Sigmoid colon (tissue), 7 donors: Measurements from ENCODE around the gene DDX1. TPM values are rescaled to one million over a fixed set of nuclear protein-coding genes. Genes with fewer than 3 reads are reported as not detected.

Experiments used
- DNase-seq: peaks from one replicate; pipeline ENCODE4 v3.0.0-alpha.2; 2019
- H3K27ac ChIP-seq, 4 donors: fragments of 200-600 bp; sonication (generic); one replicate each; pipeline ENCODE4 v1.5.1; 2016 to 2019; ENCODE audit warnings: mild to moderate bottlenecking in 1 of 4
- H3K27me3 ChIP-seq, 3 donors: fragments of 200-600 bp; sonication (generic); one replicate each; pipeline ENCODE4 v1.5.1; 2019; ENCODE audit warnings: mild to moderate bottlenecking in 1 of 3
- H3K36me3 ChIP-seq, 4 donors: fragments of 200-600 bp; sonication (generic); one replicate each; pipeline ENCODE4 v1.5.1; 2016 to 2019
- H3K4me1 ChIP-seq, 4 donors: fragments of 200-600 bp; sonication (generic); one replicate each; pipeline ENCODE4 v1.5.1; 2017 to 2019
- H3K4me3 ChIP-seq, 4 donors: fragments of 200-600 bp; sonication (generic); one replicate each; pipeline ENCODE4 v1.5.1; 2017 to 2019; ENCODE audit warnings: mild to moderate bottlenecking in 2 of 4, moderate library complexity in 1 of 4
- H3K9me3 ChIP-seq, 4 donors: fragments of 200-600 bp in 3 of 4; sonication (generic) in 3 of 4; one replicate each; pipeline versions ENCODE4 v1.5.1 to v1.6.1; 2013 to 2019
- CTCF ChIP-seq, 4 experiments: fragments of 450-650 bp in 3 of 4; fragments of 200-600 bp in 1 of 4; IDR thresholded peaks; one replicate each; pipeline ENCODE4 v1.5.1; 2016 to 2019; ENCODE audit warnings: antibody characterized with exemption in 4 of 4, mild to moderate bottlenecking in 3 of 4, moderate library complexity in 2 of 4
- EP300 ChIP-seq, 4 donors: sonication (generic); formaldehyde crosslinking; IDR thresholded peaks; one replicate each; pipeline ENCODE4 v1.6.1; 2017; ENCODE audit warnings: antibody characterized with exemption in 4 of 4
- POLR2A ChIP-seq, 2 donors: fragments of 450-650 bp; IDR thresholded peaks; one replicate each; pipeline ENCODE4 v1.6.1; 2016; ENCODE audit warnings: antibody characterized with exemption in 2 of 2, mild to moderate bottlenecking in 2 of 2, moderate library complexity in 2 of 2
- POLR2AphosphoS5 ChIP-seq, 4 donors: sonication (generic); formaldehyde crosslinking; IDR thresholded peaks; one replicate each; pipeline ENCODE4 v1.6.1; 2017; ENCODE audit warnings: antibody characterized with exemption in 4 of 4
- WGBS, 2 donors: extraction: QIAGEN DNeasy Blood & Tissue Kit; methylation state at CpG; one replicate each; pipeline ENCODE4 v1.1.7; 2013; 5-methylcytosine and 5-hydroxymethylcytosine counted together
- intact Hi-C: fragments of 100-400 bp; cut with DNase I; formaldehyde crosslinking; loops from one replicate; pipeline ENCODE4 v1.15.1; 2023
- polyA plus RNA-seq, 3 donors: library from polyadenylated mRNA; stranded (reverse); fragments of 200-250 nt; gene quantifications; one replicate each; pipeline ENCODE4 v1.2.3, GENCODE V29; 2013
- total RNA-seq, 4 donors: library from RNA; depleted of rRNA; stranded (reverse); fragments of >200 nt; gene quantifications; one replicate each; pipeline ENCODE4 v1.1.0, GENCODE V29; 2016
- donor health status: healthy with polysubstance abuse.
- donor health status: Bipolar disorder and iron deficiency.
- donor health status: healthy.

DDX1 gene
- total and polyA plus RNA-seq, 7 donors, result 59.2 to 104 (median 67.9) TPM

- Histone ChIP-seq H3K27ac (no peak overlapping the region), H3K9me3 (no peaks in the 10 kb centered on the region), H3K36me3 (no peaks in the 10 kb centered on the region), H3K27me3 (no peaks in the 10 kb centered on the region), H3K4me1 (no peaks in the 10 kb centered on the region), H3K4me3 (no peak overlapping the region)
- TF ChIP-seq POLR2AphosphoS5 (IDR thresholded peaks at IDR 0.05) (no peak), POLR2A (IDR thresholded peaks at IDR 0.05) (no peak), CTCF (IDR thresholded peaks at IDR 0.05) (no peak), EP300 (IDR thresholded peaks at IDR 0.05) (no peak)
- intact Hi-C loops, result no loop called here
- WGBS, 2 donors, result 68 to 85% methylated on average over 16 of the region's 16 CpGs
- no peak for DNase-seq
Observed at GRCh38 chr2:15666861-15667808, 75.5 kb downstream of the DDX1 start.

GRCh38 chr2:15667809-15668556, 76.3 kb downstream of the DDX1 start:
- Histone ChIP-seq H3K27ac (no peak overlapping the region), H3K27me3 (no peaks in the 10 kb centered on the region), H3K4me1 (no peaks in the 10 kb centered on the region), H3K36me3 (no peaks in the 10 kb centered on the region), H3K4me3 (no peak overlapping the region), H3K9me3 (no peaks in the 10 kb centered on the region)
- intact Hi-C loops, result no loop called here
- TF ChIP-seq POLR2A (IDR thresholded peaks at IDR 0.05), result no peak
- no peak for TF ChIP-seq EP300 (IDR thresholded peaks at IDR 0.05)
- no peak for TF ChIP-seq CTCF (IDR thresholded peaks at IDR 0.05)
- no peak for TF ChIP-seq POLR2AphosphoS5 (IDR thresholded peaks at IDR 0.05)
- DNase-seq, result no peak
- 88 to 91% methylated on average over 4 of the region's 4 CpGs for WGBS, 2 donors

DNA sequence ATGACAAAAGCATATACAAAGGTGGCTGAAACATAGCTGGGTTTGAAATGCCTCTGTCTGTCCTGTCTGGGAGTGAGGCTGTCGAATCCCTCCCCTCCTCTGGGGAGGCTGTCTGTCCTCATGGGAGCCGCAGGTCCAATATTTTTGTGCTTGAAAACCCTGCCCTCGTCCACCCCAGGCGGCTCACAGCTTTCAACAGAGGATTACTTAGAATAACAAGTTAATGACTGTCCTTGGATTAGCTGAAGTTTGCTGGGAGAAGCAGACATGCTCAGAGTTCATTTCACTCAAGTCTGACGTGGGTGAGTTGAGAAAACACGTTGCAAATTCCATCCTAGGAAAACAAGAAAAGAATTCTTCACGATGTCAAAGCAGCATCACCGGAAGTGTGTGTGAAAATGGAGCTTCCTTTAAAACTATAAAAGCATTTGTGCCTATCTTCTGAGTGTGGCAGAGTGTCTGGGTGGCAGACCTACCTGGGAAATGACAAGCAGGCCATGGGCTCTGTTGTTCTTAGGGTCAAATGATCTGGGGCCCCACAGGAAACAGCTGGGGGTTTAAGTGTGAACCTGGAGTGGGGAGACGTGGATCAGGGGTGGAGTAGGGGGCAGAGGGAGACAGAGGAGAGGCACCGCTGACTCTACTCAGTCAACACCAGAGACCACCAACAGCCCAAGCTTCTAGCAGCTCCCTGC, 77.1 kb downstream of the DDX1 start:
- TF ChIP-seq CTCF (IDR thresholded peaks at IDR 0.05) (no peak), EP300 (IDR thresholded peaks at IDR 0.05) (no peak), POLR2AphosphoS5 (IDR thresholded peaks at IDR 0.05) (no peak), POLR2A (IDR thresholded peaks at IDR 0.05) (no peak)

GRCh38 chr2:15669375-15669910, 77.8 kb downstream of the DDX1 start:
- intact Hi-C loops, result no loop called here
- H3K27ac ChIP-seq, result no peak overlapping the region
- DNase-seq, result no peak
- TF ChIP-seq POLR2A (IDR thresholded peaks at IDR 0.05), result no peak
- no peak for TF ChIP-seq POLR2AphosphoS5 (IDR thresholded peaks at IDR 0.05)
- TF ChIP-seq CTCF (IDR thresholded peaks at IDR 0.05), result no peak
- no peak for TF ChIP-seq EP300 (IDR thresholded peaks at IDR 0.05)
- no peaks in the 10 kb centered on the region for H3K4me1 ChIP-seq
- H3K27me3 ChIP-seq, result no peaks in the 10 kb centered on the region
- no peaks in the 10 kb centered on the region for H3K36me3 ChIP-seq
- no peak overlapping the region for H3K4me3 ChIP-seq
- 89 to 95% methylated on average over 6 of the region's 6 CpGs for WGBS, 2 donors
- no peaks in the 10 kb centered on the region for H3K9me3 ChIP-seq

More for the DNA sequence above, 77.1 kb downstream of the DDX1 start:
- intact Hi-C loops, result no loop called here
- H3K27ac ChIP-seq, result no peak overlapping the region
- no peak overlapping the region for H3K4me3 ChIP-seq
- DNase-seq, result no peak
- H3K36me3 ChIP-seq, result no peaks in the 10 kb centered on the region
- WGBS, 2 donors, result 65 to 67% methylated on average over 10 of the region's 10 CpGs
- H3K4me1 ChIP-seq, result no peaks in the 10 kb centered on the region
- no peaks in the 10 kb centered on the region for H3K27me3 ChIP-seq
- no peaks in the 10 kb centered on the region for H3K9me3 ChIP-seq
